Progenitor cell of endocrine pancreas (in vitro differentiated cells): ENCODE data around the gene NTF4. TPM values are rescaled to one million over a fixed set of nuclear protein-coding genes. Genes with fewer than 3 reads are reported as not detected.
"Not testable (repeated sequence)": the region's sequence is repeated elsewhere in the genome, so short reads cannot be mapped to it uniquely, and the experiment has no call there.

Experiments used
- DNase-seq: peaks from one replicate; pipeline ENCODE4 v3.0.0; 2021; ENCODE audit warnings: low spot score; ENCODE audit not compliant: unreplicated experiment
- H3K27ac Mint-ChIP-seq: 2 replicates; pipeline ENCODE4 v1.8.0; 2021; ENCODE audit warnings: mild to moderate bottlenecking, moderate library complexity, mixed read lengths
- H3K27me3 Mint-ChIP-seq: 2 replicates; pipeline ENCODE4 v1.8.0; 2021; ENCODE audit warnings: mixed read lengths
- H3K36me3 Mint-ChIP-seq: 2 replicates; pipeline ENCODE4 v1.8.0; 2022; ENCODE audit warnings: mixed read lengths; ENCODE audit not compliant: insufficient read depth
- H3K4me1 Mint-ChIP-seq: 2 replicates; pipeline ENCODE4 v1.8.0; 2021; ENCODE audit warnings: low read depth, mixed read lengths
- H3K4me3 Mint-ChIP-seq: 2 replicates; pipeline ENCODE4 v1.8.0; 2021; ENCODE audit warnings: low read depth, mild to moderate bottlenecking, moderate library complexity, mixed read lengths
- H3K9me3 Mint-ChIP-seq: 2 replicates; pipeline ENCODE4 v1.8.0; 2021; ENCODE audit warnings: low read depth, mixed read lengths
- CTCF ChIP-seq: fragments of 200-600 bp; sonication (generic); IDR thresholded peaks from one replicate; pipeline ENCODE4 v1.5.0; 2021; ENCODE audit warnings: antibody characterized with exemption, mild to moderate bottlenecking; ENCODE audit not compliant: unreplicated experiment
- total RNA-seq: library from RNA; stranded (reverse); gene quantifications from 2 replicates; pipeline ENCODE4 v1.2.1, GENCODE V29; 2021

The NTF4 gene
- total RNA-seq, 1 donor from 2014 or later: 0.91 TPM

- Mint-ChIP-seq H3K27me3 (peaks cover 49% of the 10 kb centered on the region), H3K4me3 (no peak overlapping the region), H3K27ac (no peak overlapping the region), H3K36me3 (peaks cover 2% of the 10 kb centered on the region), H3K9me3 (no peaks in the 10 kb centered on the region), H3K4me1 (peaks cover 3% of the 10 kb centered on the region)
- no peak for TF ChIP-seq CTCF
- DNase-seq: no peak
These were observed 43.4 kb downstream of the NTF4 start for GRCh38 chr19:49020931-49021895.

GRCh38 chr19:49020342-49020741 lies 44.3 kb downstream of the NTF4 start:
- no peak overlapping the region for H3K27ac Mint-ChIP-seq
- no peak overlapping the region for H3K4me3 Mint-ChIP-seq
- H3K4me1 Mint-ChIP-seq: peaks cover 3% of the 10 kb centered on the region
- DNase-seq: no peak
- TF ChIP-seq CTCF: no peak
- H3K27me3 Mint-ChIP-seq: peaks cover 49% of the 10 kb centered on the region
- H3K36me3 Mint-ChIP-seq: peaks cover 7% of the 10 kb centered on the region
- H3K9me3 Mint-ChIP-seq: no peaks in the 10 kb centered on the region

DNA sequence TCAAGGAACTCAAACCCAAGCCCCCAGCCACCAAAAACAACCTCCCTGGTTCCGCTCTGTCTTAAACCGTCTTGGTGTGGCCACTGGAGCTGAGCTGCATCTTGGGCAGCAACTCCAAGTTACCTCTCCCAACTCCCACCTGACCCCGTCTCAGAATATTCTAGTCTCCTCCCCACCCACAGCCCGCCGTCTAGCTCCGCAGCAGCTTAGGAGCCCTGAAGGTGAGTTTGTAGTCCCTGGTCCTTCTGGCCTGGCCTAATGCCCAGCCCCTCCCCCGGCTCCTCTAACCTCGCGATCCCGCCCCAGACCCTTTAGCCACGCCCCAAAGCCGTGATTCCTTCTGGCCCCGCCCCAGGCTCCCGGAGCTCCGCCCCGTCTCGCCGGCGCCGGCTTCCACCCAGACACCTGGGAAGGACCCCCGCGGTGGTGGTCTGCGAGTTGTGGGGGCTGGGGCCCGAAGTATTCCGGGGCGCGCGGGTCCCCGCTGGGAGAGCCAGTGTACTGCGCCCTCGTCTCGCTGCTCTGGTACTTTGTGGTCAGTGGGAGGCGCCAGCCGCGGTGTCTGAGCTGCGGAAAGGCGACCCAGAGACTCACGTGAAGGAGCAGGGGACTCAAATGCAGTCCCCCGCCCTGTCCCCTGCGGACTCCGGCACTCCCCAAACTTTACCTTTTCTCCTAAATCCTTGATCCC lies 45.2 kb downstream of the NTF4 start:
- H3K9me3 Mint-ChIP-seq: no peaks in the 10 kb centered on the region
- peak overlapping the region; percentile 65 for H3K27ac Mint-ChIP-seq
- H3K27me3 Mint-ChIP-seq: peaks cover 45% of the 10 kb centered on the region
- no peak overlapping the region for H3K4me3 Mint-ChIP-seq
- peaks cover 3% of the 10 kb centered on the region for H3K4me1 Mint-ChIP-seq
- peak; percentile 27 for TF ChIP-seq CTCF
- no peak for DNase-seq
- peaks cover 9% of the 10 kb centered on the region for H3K36me3 Mint-ChIP-seq

GRCh38 chr19:49018388-49019241 lies 46.0 kb downstream of the NTF4 start:
- H3K4me3 Mint-ChIP-seq, H3K9me3 Mint-ChIP-seq, DNase-seq, H3K4me1 Mint-ChIP-seq: not testable (repeated sequence)
- peak overlapping the region; percentile 65 for H3K27ac Mint-ChIP-seq
- peaks cover 13% of the 10 kb centered on the region for H3K36me3 Mint-ChIP-seq
- peaks cover 45% of the 10 kb centered on the region for H3K27me3 Mint-ChIP-seq

DNA sequence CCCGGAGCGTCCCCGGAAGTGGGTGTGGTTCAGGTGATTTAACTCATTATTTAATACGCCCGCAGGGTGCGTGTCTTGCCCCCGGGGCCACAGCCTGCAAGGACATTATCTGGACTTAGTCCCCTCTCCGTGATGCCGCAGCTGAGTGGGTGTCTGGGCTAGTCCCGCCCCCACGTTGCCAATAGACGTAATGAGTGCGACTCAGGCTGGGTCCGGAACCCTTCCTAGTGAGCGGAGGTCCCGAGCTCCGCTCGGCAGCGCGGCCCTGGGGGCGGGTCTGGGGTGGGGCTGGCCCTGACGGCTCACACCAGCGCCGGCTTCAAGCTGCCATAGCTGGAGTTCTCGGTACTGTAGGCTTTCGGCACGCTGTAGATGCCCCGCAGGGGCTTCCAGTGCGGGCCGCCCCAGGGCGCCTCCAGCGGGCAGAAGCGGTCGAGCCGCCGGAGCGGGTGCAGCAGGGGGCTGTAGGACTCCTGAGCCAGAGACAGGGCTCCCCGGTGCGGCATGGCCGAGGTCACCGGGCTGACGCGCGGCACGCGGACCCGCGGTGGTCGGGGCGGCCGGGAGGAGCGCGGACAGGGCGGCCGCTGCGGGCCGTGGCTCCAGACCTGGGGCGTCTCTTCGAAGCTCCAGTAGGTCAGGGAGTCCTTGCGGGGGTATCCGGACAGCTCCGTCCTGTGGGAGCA lies 46.8 kb downstream of the NTF4 start:
- Mint-ChIP-seq H3K27me3 (peaks cover 45% of the 10 kb centered on the region), H3K27ac (no peak overlapping the region), H3K36me3 (peaks cover 13% of the 10 kb centered on the region), H3K4me3 (peak overlapping the region; percentile 35), H3K9me3 (no peaks in the 10 kb centered on the region), H3K4me1 (peaks cover 3% of the 10 kb centered on the region)
- TF ChIP-seq CTCF: peak; percentile 66
- DNase-seq: peak; percentile 59
